DOHH2 (cell line): ENCODE measurements around the gene HBP1.

Experiments used
- H3F3A ChIP-seq: fragments of 200-600 bp; sonication (generic), shearing (Covaris generic); 2 replicates; pipeline ENCODE4 v1.6.0; 2016; ENCODE audit warnings: antibody characterized with exemption, mild to moderate bottlenecking; ENCODE audit not compliant: control insufficient read depth, insufficient read depth
- H3K27ac ChIP-seq: fragments of 200-600 bp; sonication (generic); 2 replicates; pipeline ENCODE4 v1.5.1; 2014; ENCODE audit warnings: low read depth, mild to moderate bottlenecking, low read length, moderate library complexity
- H3K27me3 ChIP-seq: fragments of 200-600 bp; sonication (generic); 2 replicates; pipeline ENCODE4 v1.6.1; 2014; ENCODE audit warnings: mild to moderate bottlenecking, low read length, mixed read lengths; ENCODE audit not compliant: control insufficient read depth
- H3K36me3 ChIP-seq: fragments of 200-600 bp; sonication (generic); 2 replicates; pipeline ENCODE4 v1.6.1; 2014; ENCODE audit warnings: mild to moderate bottlenecking, low read length, moderate library complexity, mixed read lengths; ENCODE audit not compliant: control insufficient read depth
- H3K4me1 ChIP-seq: fragments of 200-600 bp; sonication (generic); 2 replicates; pipeline ENCODE4 v1.6.1; 2014; ENCODE audit warnings: mild to moderate bottlenecking, low read length, mixed read lengths; ENCODE audit not compliant: control insufficient read depth
- H3K4me2 ChIP-seq: fragments of 200-600 bp; sonication (generic); 2 replicates; pipeline ENCODE4 v1.6.0; 2014; ENCODE audit warnings: mild to moderate bottlenecking, low read length, moderate library complexity
- H3K4me3 ChIP-seq: fragments of 200-600 bp; sonication (generic); 2 replicates; pipeline ENCODE4 v1.5.1; 2014; ENCODE audit warnings: mild to moderate bottlenecking, low read length, mixed read lengths
- H3K79me2 ChIP-seq: fragments of 200-600 bp; sonication (generic); 2 replicates; pipeline ENCODE4 v1.6.1; 2014; ENCODE audit warnings: mild to moderate bottlenecking, low read length, mixed read lengths; ENCODE audit not compliant: control insufficient read depth
- H3K9me2 ChIP-seq: fragments of 200-600 bp; sonication (generic); replicated peaks from 2 replicates; pipeline ENCODE4 v1.6.1; 2014; ENCODE audit warnings: mild to moderate bottlenecking, low read length, mixed read lengths; ENCODE audit not compliant: control insufficient read depth
- H3K9me3 ChIP-seq: fragments of 200-600 bp; sonication (generic); 2 replicates; pipeline ENCODE4 v1.6.1; 2014; ENCODE audit warnings: antibody characterized with exemption, low read length, mixed read lengths; ENCODE audit not compliant: control insufficient read depth, insufficient read depth
- H4K20me1 ChIP-seq: fragments of 200-600 bp; sonication (generic); 2 replicates; pipeline ENCODE4 v1.6.0; 2014; ENCODE audit warnings: low read depth, mild to moderate bottlenecking, antibody characterized with exemption, low read length, moderate library complexity; ENCODE audit not compliant: control insufficient read depth, insufficient read depth
- EZH2phosphoT487 ChIP-seq: fragments of 200-600 bp; sonication (generic); IDR thresholded peaks from 2 replicates; pipeline ENCODE4 v1.6.1; 2017; ENCODE audit warnings: borderline replicate concordance, mild to moderate bottlenecking, antibody characterized with exemption, low read length, moderate library complexity, mixed read lengths
- TF ChIP-seq, protein P1 (sequence below): fragments of 200-600 bp; sonication (generic); IDR thresholded peaks from one replicate; pipeline ENCODE4 v1.5.1; 2014; ENCODE audit warnings: antibody characterized with exemption, mild to moderate bottlenecking, low read depth, low read length; ENCODE audit not compliant: poor library complexity, severe bottlenecking

Gene HBP1

DNA sequence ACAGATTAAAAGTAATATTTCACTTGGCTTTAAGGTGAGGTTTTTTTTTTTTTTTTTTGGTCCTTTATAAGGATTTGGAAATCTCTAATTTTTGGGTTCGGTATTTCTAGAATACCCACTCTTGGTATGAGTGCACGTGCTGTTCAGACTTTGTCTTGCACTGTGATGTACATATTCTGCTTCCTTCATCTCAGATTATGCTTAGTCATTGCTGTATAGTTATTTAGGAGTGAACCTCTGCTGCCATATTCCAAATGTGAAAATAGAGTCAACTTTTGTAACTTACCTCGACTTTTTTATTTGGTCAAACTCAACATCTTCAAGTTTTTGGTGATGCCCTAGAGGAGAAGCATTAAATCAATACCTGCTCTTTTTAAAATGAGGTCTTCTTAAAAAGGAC is 40.1 kb upstream of the HBP1 start:
- peaks cover 37% of the 10 kb centered on the region for H3K36me3 ChIP-seq
- no peaks in the 10 kb centered on the region for H4K20me1 ChIP-seq
- H3K27me3 ChIP-seq, result no peaks in the 10 kb centered on the region
- H3K4me1 ChIP-seq, result peaks cover 30% of the 10 kb centered on the region
- H3K4me2 ChIP-seq, result no peak overlapping the region
- H3F3A ChIP-seq, result peaks cover 3% of the 10 kb centered on the region
- no peak overlapping the region for H3K4me3 ChIP-seq
- H3K27ac ChIP-seq, result no peak overlapping the region
- peaks cover 16% of the 10 kb centered on the region for H3K79me2 ChIP-seq
- no peaks in the 10 kb centered on the region for H3K9me2 ChIP-seq
- no peaks in the 10 kb centered on the region for H3K9me3 ChIP-seq
- no peak for TF ChIP-seq EZH2phosphoT487
- TF ChIP-seq, protein P1, sequence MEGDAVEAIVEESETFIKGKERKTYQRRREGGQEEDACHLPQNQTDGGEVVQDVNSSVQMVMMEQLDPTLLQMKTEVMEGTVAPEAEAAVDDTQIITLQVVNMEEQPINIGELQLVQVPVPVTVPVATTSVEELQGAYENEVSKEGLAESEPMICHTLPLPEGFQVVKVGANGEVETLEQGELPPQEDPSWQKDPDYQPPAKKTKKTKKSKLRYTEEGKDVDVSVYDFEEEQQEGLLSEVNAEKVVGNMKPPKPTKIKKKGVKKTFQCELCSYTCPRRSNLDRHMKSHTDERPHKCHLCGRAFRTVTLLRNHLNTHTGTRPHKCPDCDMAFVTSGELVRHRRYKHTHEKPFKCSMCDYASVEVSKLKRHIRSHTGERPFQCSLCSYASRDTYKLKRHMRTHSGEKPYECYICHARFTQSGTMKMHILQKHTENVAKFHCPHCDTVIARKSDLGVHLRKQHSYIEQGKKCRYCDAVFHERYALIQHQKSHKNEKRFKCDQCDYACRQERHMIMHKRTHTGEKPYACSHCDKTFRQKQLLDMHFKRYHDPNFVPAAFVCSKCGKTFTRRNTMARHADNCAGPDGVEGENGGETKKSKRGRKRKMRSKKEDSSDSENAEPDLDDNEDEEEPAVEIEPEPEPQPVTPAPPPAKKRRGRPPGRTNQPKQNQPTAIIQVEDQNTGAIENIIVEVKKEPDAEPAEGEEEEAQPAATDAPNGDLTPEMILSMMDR, result no peak

DNA sequence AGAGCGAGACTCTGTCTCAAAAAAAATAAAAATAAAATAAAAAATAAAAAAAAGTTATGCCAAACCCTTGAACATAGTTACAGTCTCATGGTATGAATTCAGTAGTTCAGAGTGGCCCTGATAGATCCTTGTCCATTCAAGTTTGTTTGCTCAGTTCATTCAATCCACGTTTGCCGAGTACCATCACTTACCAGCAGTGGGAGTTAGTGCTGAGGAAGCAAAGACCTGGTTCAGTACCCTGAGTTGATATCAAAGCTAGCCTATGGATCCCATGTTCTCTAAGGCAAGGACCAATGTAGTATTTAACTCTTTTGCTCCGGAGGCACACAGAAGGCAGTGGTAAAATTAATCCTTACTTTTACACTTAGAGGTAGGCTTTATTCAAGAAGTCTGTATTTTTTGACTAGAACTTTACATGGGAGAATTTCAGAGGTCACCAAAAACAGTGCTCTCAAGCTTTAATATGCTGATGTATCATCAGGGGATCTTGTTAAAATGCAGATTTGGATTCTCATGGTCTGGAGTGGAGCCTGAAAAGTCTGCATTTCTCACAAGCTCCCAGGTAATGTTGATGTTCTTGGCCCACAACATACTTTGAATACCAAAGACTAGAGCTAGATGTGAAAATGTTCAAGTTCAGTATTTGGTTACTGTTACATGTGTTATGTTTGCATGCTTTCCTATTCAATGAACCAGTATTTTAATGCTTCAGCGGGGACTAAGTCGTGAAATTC is 38.1 kb upstream of the HBP1 start:
- H3K4me2 ChIP-seq, result no peak overlapping the region
- H3K79me2 ChIP-seq, result peaks cover 5% of the 10 kb centered on the region
- no peaks in the 10 kb centered on the region for H3K27me3 ChIP-seq
- peaks cover 41% of the 10 kb centered on the region for H3K36me3 ChIP-seq
- no peaks in the 10 kb centered on the region for H3K9me3 ChIP-seq
- TF ChIP-seq, protein P1, result no peak
- TF ChIP-seq EZH2phosphoT487, result no peak
- H3K4me1 ChIP-seq, result peaks cover 11% of the 10 kb centered on the region
- H3K4me3 ChIP-seq, result no peak overlapping the region
- H3F3A ChIP-seq, result peaks cover 3% of the 10 kb centered on the region
- no peaks in the 10 kb centered on the region for H3K9me2 ChIP-seq
- H3K27ac ChIP-seq, result no peak overlapping the region
- H4K20me1 ChIP-seq, result no peaks in the 10 kb centered on the region

DNA sequence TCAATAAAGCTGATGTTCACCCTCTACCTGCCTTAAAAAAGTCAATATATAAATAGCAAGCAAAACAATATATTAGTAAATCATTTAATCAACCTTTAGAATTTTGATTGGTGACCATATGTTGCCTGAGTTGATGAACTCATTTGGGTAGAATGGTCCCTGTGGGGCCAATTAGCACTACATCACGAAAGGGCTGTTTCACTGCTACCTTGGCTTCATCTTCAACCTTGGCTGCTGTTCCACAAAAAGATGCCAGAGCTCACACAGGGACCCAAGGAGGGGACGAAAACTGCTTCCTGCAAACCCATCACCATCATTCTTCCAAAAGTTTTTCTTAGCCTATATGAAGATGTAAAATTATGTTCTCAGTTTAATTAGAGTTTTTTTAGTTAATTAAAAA is 35.4 kb upstream of the HBP1 start:
- Histone ChIP-seq H3K79me2 (peaks cover 4% of the 10 kb centered on the region), H3K36me3 (peaks cover 34% of the 10 kb centered on the region), H3K27me3 (no peaks in the 10 kb centered on the region), H3F3A (peaks cover 5% of the 10 kb centered on the region), H4K20me1 (no peaks in the 10 kb centered on the region), H3K4me1 (0 out of 2 replicates have a peak, but pooled peaks cover 4% of the 10 kb centered on the region), H3K4me3 (no peak overlapping the region), H3K9me2 (no peaks in the 10 kb centered on the region), H3K27ac (no peak overlapping the region), H3K4me2 (no peak overlapping the region), H3K9me3 (no peaks in the 10 kb centered on the region)
- TF ChIP-seq EZH2phosphoT487, result no peak
- TF ChIP-seq, protein P1, result no peak
